B cell (primary cell): ENCODE results near the gene LIPN.

Experiments
- CTCF ChIP-seq: fragments of 200-600 bp; IDR thresholded peaks from one replicate; pipeline ENCODE4 v1.8.0; 2022; ENCODE audit warnings: antibody characterized with exemption, mild to moderate bottlenecking
- EZH2 ChIP-seq: IDR thresholded peaks from 2 replicates; pipeline ENCODE4 v1.6.1; 2012; ENCODE audit warnings: borderline replicate concordance, low read depth, mild to moderate bottlenecking, moderate library complexity, low read length; ENCODE audit not compliant: insufficient read depth, poor library complexity, severe bottlenecking

DNA sequence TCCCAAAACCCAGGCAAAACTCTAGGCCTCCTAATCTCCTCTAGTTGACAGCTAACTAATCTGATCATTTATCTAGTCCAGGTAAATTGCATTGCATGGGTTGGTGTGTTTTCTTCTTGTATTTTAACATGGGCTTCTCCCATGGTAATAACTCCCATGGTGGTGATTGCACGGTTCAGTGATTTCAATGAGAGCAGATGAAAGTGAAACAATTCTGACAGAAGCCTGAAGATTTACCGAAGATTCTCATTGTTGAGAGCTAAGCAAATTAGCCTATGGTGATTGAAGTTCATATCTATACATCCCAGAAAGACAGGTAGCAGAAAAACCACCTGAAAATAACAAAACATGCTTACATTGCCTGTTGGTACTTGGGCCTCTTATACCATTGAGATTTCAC lies 26.6 kb upstream of the LIPN start:
- no peak for TF ChIP-seq CTCF
- no peak for TF ChIP-seq EZH2
